ENCODE results near the gene GPR171.

- no peak for TF ChIP-seq POLR2AphosphoS5 (IDR thresholded peaks at IDR 0.05; ENCODE audit: low read depth, low read length)
- TF ChIP-seq CTCF (IDR thresholded peaks at IDR 0.05) = no peak
- no peak for TF ChIP-seq SIN3A (IDR thresholded peaks at IDR 0.05; ENCODE audit: borderline replicate concordance, insufficient read depth, low read depth, low read length)
- TF ChIP-seq REST (IDR thresholded peaks at IDR 0.05; ENCODE audit: insufficient read depth in 1 of 2, low read depth in 2 of 2, low read length in 1 of 2) = no peak
These were observed at the start of gene GPR171 for GRCh38 chr3:151203051-151203420.
